CD4-positive, alpha-beta T cell (primary cell): ENCODE measurements around the gene LSAMP. TPM values are rescaled to one million over a fixed set of nuclear protein-coding genes. Genes with fewer than 3 reads are reported as not detected.

Experiments used
- ATAC-seq: fragments of 200-7000 bp; cut with Tn5 transposase; one replicate; pipeline ENCODE4 v1.10.0; 2022; ENCODE audit warnings: mild to moderate bottlenecking; ENCODE audit not compliant: poor library complexity
- CTCF ChIA-PET: fragments of 350-600 bp; sonication (Branson Sonifier 250); formaldehyde crosslinking; loops from one replicate; lab custom pipeline; 2021; ENCODE audit warnings: antibody characterized with exemption, inconsistent platforms; lab: Charles Lee
- POLR2A ChIA-PET: fragments of 350-600 bp; sonication (Branson Sonifier 250); formaldehyde crosslinking; loops from one replicate; lab custom pipeline; 2021; ENCODE audit warnings: antibody characterized with exemption, inconsistent platforms; lab: Charles Lee
- DNase-seq, 14 experiments: peaks; one replicate each; pipeline ENCODE4 v3.0.0-alpha.2; 2013 to 2020; ENCODE audit warnings: mixed read lengths in 2 of 14
- H3K27ac ChIP-seq, 2 donors: one replicate each; pipeline versions ENCODE4 v1.5.1 to v1.7.0; 2013; ENCODE audit warnings: low read length in 2 of 2, low read depth in 1 of 2, mild to moderate bottlenecking in 1 of 2
- H3K27me3 ChIP-seq, 2 experiments: 1 replicate in 1 of 2; 2 replicates in 1 of 2; pipeline versions ENCODE4 v1.6.1 to v1.7.0; 2013; ENCODE audit warnings: low read length in 2 of 2, control low read depth in 1 of 2, mild to moderate bottlenecking in 1 of 2, moderate library complexity in 1 of 2; ENCODE audit not compliant: insufficient read depth in 2 of 2, control insufficient read depth in 1 of 2
- H3K36me3 ChIP-seq: one replicate; pipeline ENCODE4 v1.6.1; 2013; ENCODE audit warnings: low read length, control low read depth; ENCODE audit not compliant: insufficient read depth
- H3K4me1 ChIP-seq: one replicate; pipeline ENCODE4 v1.6.1; 2013; ENCODE audit warnings: low read length, control low read depth; ENCODE audit not compliant: insufficient read depth
- H3K4me3 ChIP-seq: one replicate; pipeline ENCODE4 v1.5.1; 2013; ENCODE audit warnings: mild to moderate bottlenecking, low read length, moderate library complexity
- H3K9me3 ChIP-seq, 2 experiments: 1 replicate in 1 of 2; 2 replicates in 1 of 2; pipeline versions ENCODE4 v1.6.1 to v1.7.0; 2013; ENCODE audit warnings: low read length in 2 of 2, mild to moderate bottlenecking in 2 of 2, control low read depth in 1 of 2, moderate library complexity in 1 of 2; ENCODE audit not compliant: control insufficient read depth in 1 of 2, insufficient read depth in 1 of 2
- H3K27ac Mint-ChIP-seq: one replicate; pipeline ENCODE4 v1.8.0; 2020; ENCODE audit warnings: mixed read lengths
- H3K27me3 Mint-ChIP-seq: one replicate; pipeline ENCODE4 v1.8.0; 2021; ENCODE audit warnings: mixed read lengths
- H3K36me3 Mint-ChIP-seq: one replicate; pipeline ENCODE4 v1.8.0; 2021; ENCODE audit warnings: low read depth, mixed read lengths
- H3K4me1 Mint-ChIP-seq: one replicate; pipeline ENCODE4 v1.8.0; 2021; ENCODE audit warnings: low read depth, mixed read lengths
- H3K4me3 Mint-ChIP-seq: one replicate; pipeline ENCODE4 v1.8.0; 2020; ENCODE audit warnings: mild to moderate bottlenecking, mixed read lengths
- H3K9me3 Mint-ChIP-seq: one replicate; pipeline ENCODE4 v1.8.0; 2020; ENCODE audit warnings: mixed read lengths
- CTCF ChIP-seq: fragments of 200-600 bp; IDR thresholded peaks from one replicate; pipeline ENCODE4 v1.8.0; 2022; ENCODE audit warnings: antibody characterized with exemption, mild to moderate bottlenecking
- intact Hi-C, 2 experiments: fragments of 100-400 bp; cut with DNase I in 1 of 2; cut with micrococcal nuclease in 1 of 2; formaldehyde crosslinking; loops; one replicate each; pipeline versions ENCODE4 v1.15.1 to v1.9.0; 2023 to 2025; cut with DNase I, micrococcal nuclease
- total RNA-seq, 174 experiments: library from RNA in 2 of 174; stranded (reverse) in 2 of 174; gene quantifications; one replicate each; pipeline ENCODE4 v1.2.3 and lab custom pipeline; 2021 to 2026

The LSAMP gene
- total RNA-seq, 2 experiments from 2014 or later, result not detected

- Mint-ChIP-seq H3K4me3 (no peak overlapping the region), H3K27me3 (no peaks in the 10 kb centered on the region), H3K36me3 (no peaks in the 10 kb centered on the region), H3K27ac (no peak overlapping the region), H3K4me1 (no peaks in the 10 kb centered on the region), H3K9me3 (no peaks in the 10 kb centered on the region)
- intact Hi-C loops, result no loop called here
- H3K9me3 ChIP-seq, result peaks cover 0 to 5% of the 10 kb centered on the region in 2 experiments
- ATAC-seq (no peak), DNase-seq (no peak)
- no peaks in the 10 kb centered on the region for H3K36me3 ChIP-seq
- POLR2A ChIA-PET, result no interaction called here
- H3K27ac ChIP-seq, result no peak overlapping the region
- no peak for TF ChIP-seq CTCF
- H3K4me3 ChIP-seq, result no peak overlapping the region
- no peaks in the 10 kb centered on the region for H3K4me1 ChIP-seq
- no peaks in the 10 kb centered on the region for H3K27me3 ChIP-seq
- CTCF ChIA-PET, result no interaction called here
These were observed 165.1 kb downstream of the LSAMP start for GRCh38 chr3:116280130-116280740.

- H3K27ac Mint-ChIP-seq, result no peak overlapping the region
- no peak for ATAC-seq
- H3K4me1 Mint-ChIP-seq, result no peaks in the 10 kb centered on the region
- TF ChIP-seq CTCF, result no peak
- no peaks in the 10 kb centered on the region for H3K9me3 Mint-ChIP-seq
- Histone ChIP-seq H3K27ac (no peak overlapping the region), H3K27me3 (no peaks in the 10 kb centered on the region), H3K36me3 (no peaks in the 10 kb centered on the region), H3K4me1 (no peaks in the 10 kb centered on the region), H3K4me3 (no peak overlapping the region), H3K9me3 (peaks cover 0 to 5% of the 10 kb centered on the region in 2 experiments)
- no peak overlapping the region for H3K4me3 Mint-ChIP-seq
- intact Hi-C loops, result no loop called here
- H3K27me3 Mint-ChIP-seq, result no peaks in the 10 kb centered on the region
- ChIA-PET CTCF (no interaction called here), POLR2A (no interaction called here)
- H3K36me3 Mint-ChIP-seq, result no peaks in the 10 kb centered on the region
- no peak for DNase-seq
These were observed 168.6 kb downstream of the LSAMP start for GRCh38 chr3:116276675-116277074.

GRCh38 chr3:116270056-116270455 lies 175.2 kb downstream of the LSAMP start:
- intact Hi-C loops, result no loop called here
- Histone ChIP-seq H3K27me3 (no peaks in the 10 kb centered on the region), H3K27ac (no peak overlapping the region), H3K4me1 (no peaks in the 10 kb centered on the region), H3K9me3 (no peaks in the 10 kb centered on the region), H3K36me3 (no peaks in the 10 kb centered on the region), H3K4me3 (no peak overlapping the region)
- Mint-ChIP-seq H3K4me1 (no peaks in the 10 kb centered on the region), H3K27me3 (no peaks in the 10 kb centered on the region), H3K36me3 (no peaks in the 10 kb centered on the region), H3K4me3 (no peak overlapping the region), H3K27ac (no peak overlapping the region), H3K9me3 (peaks cover 2% of the 10 kb centered on the region)
- DNase-seq (no peak), ATAC-seq (no peak)
- CTCF ChIA-PET, result no interaction called here
- no peak for TF ChIP-seq CTCF
- POLR2A ChIA-PET, result no interaction called here
